IPS-18c (cell line): ENCODE results near the gene MORN5.

Source experiments
- H3K4me3 ChIP-seq: 2 replicates; pipeline ENCODE4 v1.7.0; 2013; ENCODE audit warnings: low read depth, mild to moderate bottlenecking, low read length, moderate library complexity; ENCODE audit not compliant: insufficient read depth
- H3K9me3 ChIP-seq: one replicate; pipeline ENCODE4 v1.6.1; 2013; ENCODE audit warnings: mild to moderate bottlenecking, low read length, moderate library complexity; ENCODE audit not compliant: control insufficient read depth, insufficient read depth

Gene MORN5

GRCh38 chr9:122133984-122134535, 25.6 kb upstream of the MORN5 start:
- Histone ChIP-seq H3K9me3 (no peaks in the 10 kb centered on the region), H3K4me3 (no peak overlapping the region)

GRCh38 chr9:122134822-122135528, 24.7 kb upstream of the MORN5 start:
- no peak overlapping the region; the same call in 1 of the 2 replicates for H3K4me3 ChIP-seq
- no peaks in the 10 kb centered on the region for H3K9me3 ChIP-seq

GRCh38 chr9:122135529-122135859, 24.2 kb upstream of the MORN5 start:
- Histone ChIP-seq H3K4me3 (no peak overlapping the region; the same call in 1 of the 2 replicates), H3K9me3 (no peaks in the 10 kb centered on the region)

- Histone ChIP-seq H3K4me3 (no peak overlapping the region), H3K9me3 (no peaks in the 10 kb centered on the region)
These were observed 21.0 kb upstream of the MORN5 start for GRCh38 chr9:122138560-122139268.

- H3K4me3 ChIP-seq, result no peak overlapping the region
- H3K9me3 ChIP-seq, result no peaks in the 10 kb centered on the region
These were observed 19.1 kb upstream of the MORN5 start for GRCh38 chr9:122140368-122141193.

GRCh38 chr9:122141671-122142070, 18.0 kb upstream of the MORN5 start:
- H3K9me3 ChIP-seq, result no peaks in the 10 kb centered on the region
- H3K4me3 ChIP-seq, result no peak overlapping the region

GRCh38 chr9:122143296-122143695, 16.4 kb upstream of the MORN5 start:
- Histone ChIP-seq H3K4me3 (no peak overlapping the region), H3K9me3 (no peaks in the 10 kb centered on the region)

GRCh38 chr9:122143876-122144405, 15.8 kb upstream of the MORN5 start:
- H3K4me3 ChIP-seq, result no peak overlapping the region
- no peaks in the 10 kb centered on the region for H3K9me3 ChIP-seq

GRCh38 chr9:122144836-122145591, 14.7 kb upstream of the MORN5 start:
- H3K9me3 ChIP-seq, result no peaks in the 10 kb centered on the region
- no peak overlapping the region for H3K4me3 ChIP-seq

GRCh38 chr9:122145592-122145863, 14.2 kb upstream of the MORN5 start:
- Histone ChIP-seq H3K4me3 (no peak overlapping the region), H3K9me3 (no peaks in the 10 kb centered on the region)

GRCh38 chr9:122151267-122151828, 8.4 kb upstream of the MORN5 start:
- H3K4me3 ChIP-seq, result no peak overlapping the region

GRCh38 chr9:122155796-122156195, 3.9 kb upstream of the MORN5 start:
- H3K9me3 ChIP-seq, result no peaks in the 10 kb centered on the region
- no peak overlapping the region for H3K4me3 ChIP-seq

More at GRCh38 chr9:122151267-122151828, 8.4 kb upstream of the MORN5 start:
- no peaks in the 10 kb centered on the region for H3K9me3 ChIP-seq

- Histone ChIP-seq H3K9me3 (no peaks in the 10 kb centered on the region), H3K4me3 (no peak overlapping the region)
These were observed 1.5 kb upstream of the MORN5 start for GRCh38 chr9:122158202-122158601.

- peak overlapping the region; percentile 80; the same call in 1 of the 2 replicates for H3K4me3 ChIP-seq
These were observed 178 bp downstream of the MORN5 start for GRCh38 chr9:122159925-122160246.

GRCh38 chr9:122162415-122162814, 2.7 kb downstream of the MORN5 start:
- Histone ChIP-seq H3K4me3 (no peak overlapping the region), H3K9me3 (peaks cover 3% of the 10 kb centered on the region)

More at GRCh38 chr9:122159925-122160246, 178 bp downstream of the MORN5 start:
- H3K9me3 ChIP-seq, result no peaks in the 10 kb centered on the region

GRCh38 chr9:122164286-122164685, 4.6 kb downstream of the MORN5 start:
- H3K4me3 ChIP-seq, result no peak overlapping the region
- peaks cover 3% of the 10 kb centered on the region for H3K9me3 ChIP-seq

GRCh38 chr9:122168356-122168755, 8.6 kb downstream of the MORN5 start:
- Histone ChIP-seq H3K9me3 (peaks cover 3% of the 10 kb centered on the region), H3K4me3 (no peak overlapping the region)
